ENCODE data around the gene ZNF285. TPM values are rescaled to one million over a fixed set of nuclear protein-coding genes. Genes with fewer than 3 reads are reported as not detected.
"Not testable (repeated sequence)": the region's sequence is repeated elsewhere in the genome, so short reads cannot be mapped to it uniquely, and the experiment has no call there.

Gene ZNF285
- 10 to 100 TPM in 1 of 2 experiments, 1 to 10 TPM in 1; 8.7 to 10.0 TPM for total RNA-seq
- polyA plus RNA-seq, result 1 to 10 TPM; 1.5 to 5.5 (median 3.2) TPM
- total RNA-seq, result 2.5 to 13.7 (median 5.0) reads per million in 6 experiments

GRCh38 chr19:44401139-44402115 is at the start of gene ZNF285:
TSS of gene ZNF285 (minus strand) at chr19:44401608. CDS start at chr19:44397213, 4,395 bp downstream.
- peaks cover 13 to 80% (median 48%) of the 10 kb centered on the region in 9 donors for H3K9me3 Mint-ChIP-seq

GRCh38 chr19:44447916-44448674 is 46.7 kb upstream of the ZNF285 start, which contains the start of gene ZNF229:
TSS of gene ZNF229 (minus strand) at chr19:44448472. CDS start at chr19:44442847, 5,625 bp downstream.
- H3K4me3 Mint-ChIP-seq, result peak within 1 kb of the TSS; percentile 86 to 99 (median 94)
- DNase-seq (peak; percentile 45 to 94 (median 77)), ATAC-seq (peak; percentile 99 to 100)
- peaks cover 48 to 100% (median 80%) of the 10 kb centered on the region in 9 donors for H3K9me3 Mint-ChIP-seq
- peaks cover 3 to 15% (median 12%) of the 10 kb centered on the region in 4 donors for H3K4me1 Mint-ChIP-seq
- H3K27ac Mint-ChIP-seq, result peak within 1 kb of the TSS in 9 of 10 donors; percentile 61 to 94 (median 82)
- peaks cover 4 to 22% (median 14%) of the 10 kb centered on the region in 5 donors for H3K27me3 Mint-ChIP-seq
- POLR2A ChIA-PET, result no interaction called here
- H3K36me3 Mint-ChIP-seq, result peaks cover 42 to 88% (median 83%) of the 10 kb centered on the region in 3 donors

More at GRCh38 chr19:44401139-44402115, at the start of gene ZNF285:
- peaks cover 19 to 61% (median 57%) of the 10 kb centered on the region in 3 donors for H3K36me3 Mint-ChIP-seq
- peak within 1 kb of the TSS; percentile 86 to 100 (median 95) for H3K4me3 Mint-ChIP-seq
- POLR2A ChIA-PET, result interaction anchor here (0.9 kb wide), 1 partner anchor 195 kb away, joined by 3 read pairs; no protein-coding TSS in a partner anchor
- DNase-seq (peak; percentile 60 to 93 (median 75)), ATAC-seq (peak; percentile 97 to 99)
- peaks cover 5 to 13% (median 10%) of the 10 kb centered on the region in 4 donors for H3K4me1 Mint-ChIP-seq
- H3K27ac Mint-ChIP-seq, result peak within 1 kb of the TSS; percentile 44 to 93 (median 86)
- H3K27me3 Mint-ChIP-seq, result peaks cover 0 to 13% (median 7%) of the 10 kb centered on the region in 5 donors

GRCh38 chr19:44438441-44438840 is 37.0 kb upstream of the ZNF285 start:
- DNase-seq, result no peak
- Mint-ChIP-seq H3K9me3 (peaks cover 16 to 96% (median 59%) of the 10 kb centered on the region in 9 donors), H3K4me3 (no peak overlapping the region), H3K36me3 (peaks cover 65 to 88% (median 72%) of the 10 kb centered on the region in 3 donors), H3K27ac (no peak overlapping the region), H3K4me1 (peaks cover 0 to 2% (median 0%) of the 10 kb centered on the region in 4 donors), H3K27me3 (no peaks in the 10 kb centered on the region)
- POLR2A ChIA-PET, result no interaction called here
- ATAC-seq, result no peak

GRCh38 chr19:44435441-44435840 is 34.0 kb upstream of the ZNF285 start:
- no peak overlapping the region for H3K27ac Mint-ChIP-seq
- no peak for DNase-seq
- H3K9me3 Mint-ChIP-seq, result peaks cover 17 to 98% (median 53%) of the 10 kb centered on the region in 9 donors
- H3K4me3 Mint-ChIP-seq, result no peak overlapping the region
- H3K4me1 Mint-ChIP-seq, result peaks cover 0 to 2% (median 0%) of the 10 kb centered on the region in 4 donors
- no peak for ATAC-seq
- no peaks in the 10 kb centered on the region for H3K27me3 Mint-ChIP-seq
- H3K36me3 Mint-ChIP-seq, result peaks cover 67 to 89% (median 67%) of the 10 kb centered on the region in 3 donors
- POLR2A ChIA-PET, result no interaction called here

- no peak for DNase-seq
- POLR2A ChIA-PET, result no interaction called here
- Mint-ChIP-seq H3K27ac (no peak overlapping the region), H3K36me3 (peaks cover 53 to 85% (median 73%) of the 10 kb centered on the region in 3 donors), H3K4me3 (no peak overlapping the region), H3K9me3 (peaks cover 20 to 100% (median 66%) of the 10 kb centered on the region in 9 donors), H3K27me3 (no peaks in the 10 kb centered on the region), H3K4me1 (peaks cover 0 to 2% (median 0%) of the 10 kb centered on the region in 4 donors)
- no peak for ATAC-seq
Measured at GRCh38 chr19:44430956-44431355, 29.5 kb upstream of the ZNF285 start.

- Mint-ChIP-seq H3K27me3 (peaks cover 0 to 17% (median 12%) of the 10 kb centered on the region in 5 donors), H3K36me3 (peaks cover 8 to 50% (median 19%) of the 10 kb centered on the region in 3 donors), H3K9me3 (peaks cover 18 to 71% (median 44%) of the 10 kb centered on the region in 9 donors)
- DNase-seq, H3K4me1 Mint-ChIP-seq, POLR2A ChIA-PET, H3K4me3 Mint-ChIP-seq, H3K27ac Mint-ChIP-seq, ATAC-seq: not testable (repeated sequence)
Measured at GRCh38 chr19:44415553-44415952, 14.1 kb upstream of the ZNF285 start.

- ATAC-seq, H3K27ac Mint-ChIP-seq, H3K4me3 Mint-ChIP-seq, DNase-seq, H3K4me1 Mint-ChIP-seq, POLR2A ChIA-PET, H3K27me3 Mint-ChIP-seq: not testable (repeated sequence)
- H3K36me3 Mint-ChIP-seq, result peaks cover 76 to 86% (median 77%) of the 10 kb centered on the region in 3 donors
- peaks cover 14 to 93% (median 59%) of the 10 kb centered on the region in 9 donors for H3K9me3 Mint-ChIP-seq
Measured at GRCh38 chr19:44389268-44389667, 12.1 kb downstream of the ZNF285 start.

GRCh38 chr19:44374789-44375188 is 26.6 kb downstream of the ZNF285 start:
- peaks cover 7 to 96% (median 55%) of the 10 kb centered on the region in 9 donors for H3K9me3 Mint-ChIP-seq

GRCh38 chr19:44371815-44372480 is 29.5 kb downstream of the ZNF285 start:
- peaks cover 0 to 66% (median 9%) of the 10 kb centered on the region in 3 donors for H3K36me3 Mint-ChIP-seq
- ATAC-seq, result no peak
- no peak for DNase-seq
- H3K4me1 Mint-ChIP-seq, result no peaks in the 10 kb centered on the region
- POLR2A ChIA-PET, result no interaction called here
- H3K27ac Mint-ChIP-seq, result no peak overlapping the region
- no peak overlapping the region for H3K4me3 Mint-ChIP-seq
- H3K9me3 Mint-ChIP-seq, result peaks cover 0 to 98% (median 60%) of the 10 kb centered on the region in 9 donors
- H3K27me3 Mint-ChIP-seq, result peaks cover 0 to 8% (median 0%) of the 10 kb centered on the region in 5 donors

More at GRCh38 chr19:44374789-44375188, 26.6 kb downstream of the ZNF285 start:
- Mint-ChIP-seq H3K4me3 (no peak overlapping the region), H3K27me3 (peaks cover 0 to 4% (median 0%) of the 10 kb centered on the region in 5 donors), H3K36me3 (peaks cover 0 to 60% (median 12%) of the 10 kb centered on the region in 3 donors), H3K27ac (no peak overlapping the region), H3K4me1 (no peaks in the 10 kb centered on the region)
- DNase-seq, result no peak
- no peak for ATAC-seq
- POLR2A ChIA-PET, result no interaction called here

GRCh38 chr19:44367024-44367423 is 34.4 kb downstream of the ZNF285 start:
- Mint-ChIP-seq H3K4me1 (no peaks in the 10 kb centered on the region), H3K9me3 (peaks cover 4 to 95% (median 49%) of the 10 kb centered on the region in 9 donors), H3K27me3 (peaks cover 0 to 11% (median 0%) of the 10 kb centered on the region in 5 donors), H3K27ac (no peak overlapping the region), H3K4me3 (no peak overlapping the region), H3K36me3 (peaks cover 0 to 59% (median 8%) of the 10 kb centered on the region in 3 donors)
- POLR2A ChIA-PET, result no interaction called here
- DNase-seq (no peak), ATAC-seq (no peak)

GRCh38 chr19:44356383-44357111 is 44.9 kb downstream of the ZNF285 start, which contains the start of gene ZNF112:
TSS of gene ZNF112 (minus strand) at chr19:44356680. CDS start at chr19:44340539, 16,141 bp downstream.
- Mint-ChIP-seq H3K9me3 (peaks cover 24 to 89% (median 60%) of the 10 kb centered on the region in 9 donors), H3K4me3 (peak within 1 kb of the TSS; percentile 56 to 87 (median 76)), H3K36me3 (peaks cover 0 to 61% (median 23%) of the 10 kb centered on the region in 3 donors), H3K27ac (peak within 1 kb of the TSS in 6 of 10 donors; percentile 15 to 78 (median 33)), H3K4me1 (peaks cover 3 to 11% (median 7%) of the 10 kb centered on the region in 4 donors), H3K27me3 (peaks cover 5 to 13% (median 9%) of the 10 kb centered on the region in 5 donors)
- DNase-seq, result peak in 3 of 10 donors; percentile 1 to 66 (median 2)
- POLR2A ChIA-PET, result no interaction called here
- ATAC-seq, result peak in 1 of 2 donors; percentile 23

Data from naive thymus-derived CD8-positive, alpha-beta T cell (primary cell).